B cell (primary cell): ENCODE data around the gene ARHGAP23. TPM values are rescaled to one million over a fixed set of nuclear protein-coding genes. Genes with fewer than 3 reads are reported as not detected.

Experiments used
- ATAC-seq: fragments of 200-7000 bp; cut with Tn5 transposase; one replicate; pipeline ENCODE4 v1.10.0; 2021; ENCODE audit warnings: low read depth, mild to moderate bottlenecking, moderate number of reproducible peaks, moderate library complexity
- CTCF ChIA-PET: fragments of 350-600 bp; sonication (Branson Sonifier 250); formaldehyde crosslinking; loops from one replicate; lab custom pipeline; 2021; ENCODE audit warnings: antibody characterized with exemption, inconsistent platforms; lab: Charles Lee
- POLR2A ChIA-PET: fragments of 350-600 bp; sonication (Branson Sonifier 250); formaldehyde crosslinking; loops from one replicate; lab custom pipeline; 2021; ENCODE audit warnings: antibody characterized with exemption; lab: Charles Lee
- DNase-seq: peaks from one replicate; pipeline ENCODE4 v3.0.0; 2013
- H2AFZ ChIP-seq: 2 replicates; pipeline ENCODE4 v1.6.1; 2012; ENCODE audit warnings: mild to moderate bottlenecking, low read depth, low read length; ENCODE audit not compliant: insufficient read depth, poor library complexity, severe bottlenecking
- H3K27ac ChIP-seq, 2 donors: 1 replicate in 1 of 2; 2 replicates in 1 of 2; pipeline ENCODE4 v1.5.1; 2012 to 2013; ENCODE audit warnings: low read length in 2 of 2, mild to moderate bottlenecking in 2 of 2, moderate library complexity in 1 of 2
- H3K27me3 ChIP-seq, 4 experiments: fragments of 200-600 bp in 1 of 4; sonication (generic) in 1 of 4; replicated peaks in 1 of 4; 1 replicate in 2 of 4; 2 replicates in 2 of 4; pipeline versions ENCODE4 v1.6.1 to v1.7.0; 2013 to 2016; ENCODE audit warnings: low read length in 3 of 4, mild to moderate bottlenecking in 2 of 4, mixed read lengths in 1 of 4, moderate library complexity in 1 of 4; ENCODE audit not compliant: insufficient read depth in 4 of 4, control insufficient read depth in 3 of 4; ENCODE audit errors: control extremely low read depth in 1 of 4
- H3K36me3 ChIP-seq, 2 experiments: replicated peaks in 1 of 2; 1 replicate in 1 of 2; 2 replicates in 1 of 2; pipeline versions ENCODE4 v1.6.1 to v1.7.1; 2013; ENCODE audit warnings: low read length in 1 of 2; ENCODE audit not compliant: insufficient read depth in 2 of 2, control insufficient read depth in 1 of 2; ENCODE audit errors: control extremely low read depth in 1 of 2, extremely low read depth in 1 of 2
- H3K4me1 ChIP-seq, 2 donors: fragments of 200-600 bp in 1 of 2; sonication (generic) in 1 of 2; 1 replicate in 1 of 2; 2 replicates in 1 of 2; pipeline versions ENCODE4 v1.5.1 to v1.6.1; 2013 to 2017; ENCODE audit warnings: low read length in 2 of 2; ENCODE audit not compliant: control insufficient read depth in 2 of 2, insufficient read depth in 2 of 2
- H3K4me2 ChIP-seq: replicated peaks from 2 replicates; pipeline ENCODE3; 2012; ENCODE audit warnings: mild to moderate bottlenecking, low read depth, low read length; ENCODE audit not compliant: poor library complexity, severe bottlenecking
- H3K4me3 ChIP-seq, 5 experiments: fragments of 200-600 bp in 1 of 5; sonication (generic) in 1 of 5; 1 replicate in 3 of 5; 2 replicates in 2 of 5; pipeline versions ENCODE4 v1.5.1 to v1.7.0; 2011 to 2016; ENCODE audit warnings: low read length in 4 of 5, mild to moderate bottlenecking in 4 of 5, low read depth in 2 of 5, control low read depth in 1 of 5, moderate library complexity in 1 of 5; ENCODE audit not compliant: insufficient read depth in 1 of 5; ENCODE audit errors: control extremely low read depth in 1 of 5, extremely low read depth in 1 of 5
- H3K79me2 ChIP-seq: fragments of 200-600 bp; sonication (generic); one replicate; pipeline ENCODE4 v1.6.0; 2016; ENCODE audit warnings: low read length; ENCODE audit not compliant: control insufficient read depth, insufficient read depth
- H3K9ac ChIP-seq: fragments of 200-600 bp; sonication (generic); 2 replicates; pipeline ENCODE4 v1.6.1; 2017; ENCODE audit warnings: mild to moderate bottlenecking, low read length, moderate library complexity
- H3K9me3 ChIP-seq, 3 donors: one replicate each; pipeline versions ENCODE4 v1.6.1 to v1.7.1; 2013; ENCODE audit warnings: low read length in 2 of 3; ENCODE audit not compliant: control insufficient read depth in 2 of 3, insufficient read depth in 1 of 3; ENCODE audit errors: control extremely low read depth in 1 of 3
- H4K20me1 ChIP-seq: 2 replicates; pipeline ENCODE4 v1.6.0; 2012; ENCODE audit warnings: mild to moderate bottlenecking, low read length; ENCODE audit not compliant: insufficient read depth, control insufficient read depth, poor library complexity, severe bottlenecking
- H3K27ac Mint-ChIP-seq: one replicate; pipeline ENCODE4 v1.8.0; 2021; ENCODE audit warnings: mixed read lengths
- H3K27me3 Mint-ChIP-seq: one replicate; pipeline ENCODE4 v1.8.0; 2021; ENCODE audit warnings: mixed read lengths
- H3K4me1 Mint-ChIP-seq: one replicate; pipeline ENCODE4 v1.8.0; 2021; ENCODE audit warnings: mixed read lengths
- H3K4me3 Mint-ChIP-seq: one replicate; pipeline ENCODE4 v1.8.0; 2021; ENCODE audit warnings: mixed read lengths
- H3K9me3 Mint-ChIP-seq: one replicate; pipeline ENCODE4 v1.8.0; 2022; ENCODE audit warnings: mixed read lengths; ENCODE audit not compliant: insufficient read depth
- EZH2 ChIP-seq: IDR thresholded peaks from 2 replicates; pipeline ENCODE4 v1.6.1; 2012; ENCODE audit warnings: borderline replicate concordance, low read depth, mild to moderate bottlenecking, moderate library complexity, low read length; ENCODE audit not compliant: insufficient read depth, poor library complexity, severe bottlenecking
- WGBS: methylation state at CpG from one replicate; pipeline ENCODE4 v1.1.5; 2013; ENCODE audit warnings: missing lambda C conversion rate; ENCODE audit not compliant: insufficient coverage; 5-methylcytosine and 5-hydroxymethylcytosine counted together
- intact Hi-C: fragments of 100-400 bp; cut with micrococcal nuclease; formaldehyde crosslinking; loops from one replicate; pipeline ENCODE4 v1.10.0; 2022
- polyA plus RNA-seq: library from polyadenylated mRNA; depleted of rRNA; stranded (reverse); fragments of >200 nt; gene quantifications from 2 replicates; pipeline ENCODE4 v1.2.3, GENCODE V29; 2012
- total RNA-seq, 2 donors: library from RNA; stranded (reverse); fragments of 120-200 nt in 1 of 2; gene quantifications; 1 replicate in 1 of 2; 2 replicates in 1 of 2; pipeline versions ENCODE4 v1.2.3 to v1.2.4, GENCODE V29; 2013 to 2022
- TF ChIP-seq, protein P1 (sequence below): fragments of 200-600 bp; IDR thresholded peaks from one replicate; pipeline ENCODE4 v1.8.0; 2022; ENCODE audit warnings: antibody characterized with exemption, mild to moderate bottlenecking

The ARHGAP23 gene
- total and polyA plus RNA-seq, 2 donors (not counting 1 experiment from before 2014, with no cell fraction given) = 0.07 to 0.12 TPM

DNA sequence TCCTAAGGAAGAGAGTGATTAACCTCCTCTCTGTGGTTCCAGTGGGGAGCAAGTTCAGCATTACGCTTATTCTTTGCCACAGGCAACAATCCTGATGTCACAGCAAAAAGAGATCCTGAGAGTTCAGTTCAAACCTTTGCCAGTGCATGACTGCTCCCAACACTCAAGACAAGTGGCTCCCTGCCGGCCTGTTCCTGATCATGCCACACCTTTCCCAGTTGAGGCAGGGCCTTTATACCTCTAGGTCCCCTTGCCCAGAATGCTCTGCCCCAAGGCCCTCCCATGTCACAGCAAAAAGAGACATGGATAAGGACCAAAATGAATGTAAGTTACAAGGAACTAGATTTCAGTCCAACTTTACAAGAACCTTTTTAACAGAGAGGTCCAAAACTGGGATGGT is 31.0 kb upstream of the ARHGAP23 start:
- CTCF ChIA-PET = no interaction called here
- no peak for ATAC-seq
- H3K27ac Mint-ChIP-seq = no peak overlapping the region

DNA sequence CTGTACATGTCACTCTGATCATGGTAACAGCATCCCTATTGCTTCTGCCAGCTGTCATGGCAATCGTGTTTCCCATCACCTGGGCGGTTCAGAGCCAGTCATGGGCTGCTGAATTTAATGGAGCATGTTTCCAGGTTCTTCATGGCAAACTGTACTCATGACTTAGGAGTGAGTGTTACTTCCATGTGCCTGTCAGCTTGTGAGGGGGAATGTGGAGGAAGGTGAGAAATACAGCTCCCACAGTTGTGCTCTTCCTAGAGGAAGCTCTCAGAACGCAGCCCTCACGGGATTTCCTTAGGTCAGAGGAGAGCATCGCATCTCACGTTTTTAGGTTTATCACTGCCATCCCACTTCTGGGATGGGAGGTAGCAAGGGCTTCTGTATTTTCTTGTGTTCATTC is 28.0 kb upstream of the ARHGAP23 start:
- H3K4me3 Mint-ChIP-seq = no peak overlapping the region
- CTCF ChIA-PET = interaction anchor here (0.9 to 2.3 kb wide), 3 partner anchors 14 to 51 kb away, joined by 3 to 6 read pairs (median 4); no protein-coding TSS in a partner anchor
- peaks cover 0 to 40% of the 10 kb centered on the region in 2 experiments for H3K36me3 ChIP-seq

More for the DNA sequence above, 31.0 kb upstream of the ARHGAP23 start:
- Histone ChIP-seq H3K27ac (no peak overlapping the region), H3K9me3 (no peaks in the 10 kb centered on the region), H2AFZ (no peak overlapping the region), H3K4me1 (no peaks in the 10 kb centered on the region), H3K79me2 (no peaks in the 10 kb centered on the region), H3K36me3 (peaks cover 0 to 47% of the 10 kb centered on the region in 2 experiments), H3K27me3 (no peaks in the 10 kb centered on the region), H4K20me1 (no peaks in the 10 kb centered on the region), H3K4me3 (no peak overlapping the region), H3K9ac (no peak overlapping the region), H3K4me2 (no peak overlapping the region)
- POLR2A ChIA-PET = no interaction called here
- no peak overlapping the region for H3K4me3 Mint-ChIP-seq
- DNase-seq = no peak
- H3K27me3 Mint-ChIP-seq = no peaks in the 10 kb centered on the region
- no peaks in the 10 kb centered on the region for H3K4me1 Mint-ChIP-seq
- H3K9me3 Mint-ChIP-seq = no peaks in the 10 kb centered on the region
- intact Hi-C loops = no loop called here
- TF ChIP-seq EZH2 = no peak
- TF ChIP-seq, protein P1, sequence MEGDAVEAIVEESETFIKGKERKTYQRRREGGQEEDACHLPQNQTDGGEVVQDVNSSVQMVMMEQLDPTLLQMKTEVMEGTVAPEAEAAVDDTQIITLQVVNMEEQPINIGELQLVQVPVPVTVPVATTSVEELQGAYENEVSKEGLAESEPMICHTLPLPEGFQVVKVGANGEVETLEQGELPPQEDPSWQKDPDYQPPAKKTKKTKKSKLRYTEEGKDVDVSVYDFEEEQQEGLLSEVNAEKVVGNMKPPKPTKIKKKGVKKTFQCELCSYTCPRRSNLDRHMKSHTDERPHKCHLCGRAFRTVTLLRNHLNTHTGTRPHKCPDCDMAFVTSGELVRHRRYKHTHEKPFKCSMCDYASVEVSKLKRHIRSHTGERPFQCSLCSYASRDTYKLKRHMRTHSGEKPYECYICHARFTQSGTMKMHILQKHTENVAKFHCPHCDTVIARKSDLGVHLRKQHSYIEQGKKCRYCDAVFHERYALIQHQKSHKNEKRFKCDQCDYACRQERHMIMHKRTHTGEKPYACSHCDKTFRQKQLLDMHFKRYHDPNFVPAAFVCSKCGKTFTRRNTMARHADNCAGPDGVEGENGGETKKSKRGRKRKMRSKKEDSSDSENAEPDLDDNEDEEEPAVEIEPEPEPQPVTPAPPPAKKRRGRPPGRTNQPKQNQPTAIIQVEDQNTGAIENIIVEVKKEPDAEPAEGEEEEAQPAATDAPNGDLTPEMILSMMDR = no peak
- 100% methylated on average over 1 of the region's 2 CpGs for WGBS

More for the DNA sequence above, 28.0 kb upstream of the ARHGAP23 start:
- Histone ChIP-seq H3K9ac (no peak overlapping the region), H3K4me3 (no peak overlapping the region), H3K27ac (no peak overlapping the region), H3K9me3 (no peaks in the 10 kb centered on the region), H4K20me1 (no peaks in the 10 kb centered on the region), H3K4me2 (no peak overlapping the region), H3K79me2 (no peaks in the 10 kb centered on the region), H3K4me1 (no peaks in the 10 kb centered on the region), H2AFZ (no peak overlapping the region), H3K27me3 (no peaks in the 10 kb centered on the region)
- intact Hi-C loops = no loop called here
- DNase-seq = no peak
- TF ChIP-seq EZH2 = no peak
- TF ChIP-seq, protein P1 = no peak
- no peaks in the 10 kb centered on the region for H3K4me1 Mint-ChIP-seq
- H3K27ac Mint-ChIP-seq = no peak overlapping the region
- POLR2A ChIA-PET = interaction anchor here (0.6 kb wide), 1 partner anchor 14 kb away, joined by 4 read pairs; no protein-coding TSS in a partner anchor
- WGBS = 100% methylated on average over 4 of the region's 6 CpGs
- ATAC-seq = no peak
- no peaks in the 10 kb centered on the region for H3K9me3 Mint-ChIP-seq
- H3K27me3 Mint-ChIP-seq = no peaks in the 10 kb centered on the region
